HG03565 (cell line): ENCODE data around the gene PRPF39.
"Not testable (repeated sequence)": the region's sequence is repeated elsewhere in the genome, so short reads cannot be mapped to it uniquely, and the experiment has no call there.

Experiments used
- ATAC-seq: cut with Tn5 transposase; IDR thresholded peaks from one replicate; pipeline ENCODE4 v1.9.1; 2021; ENCODE audit warnings: mild to moderate bottlenecking, moderate library complexity; ENCODE audit not compliant: unreplicated experiment

Gene PRPF39

GRCh38 chr14:45135659-45136395 lies 51.9 kb downstream of the PRPF39 start, which contains the start of gene FANCM:
Gene FANCM (plus strand): TSS chr14:45135930. CDS start chr14:45136032, 102 bp downstream.
- peak; percentile 33 for ATAC-seq

- no peak for ATAC-seq
These were observed 52.5 kb downstream of the PRPF39 start for GRCh38 chr14:45136399-45136798.

GRCh38 chr14:45140661-45141187 lies 56.8 kb downstream of the PRPF39 start:
- ATAC-seq = no peak

GRCh38 chr14:45142083-45142482 lies 58.2 kb downstream of the PRPF39 start:
- not testable (repeated sequence) for ATAC-seq

GRCh38 chr14:45144658-45145057 lies 60.7 kb downstream of the PRPF39 start:
- peak; percentile 68 for ATAC-seq

- peak; percentile 48 for ATAC-seq
These were observed 61.3 kb downstream of the PRPF39 start for GRCh38 chr14:45145214-45145613.

GRCh38 chr14:45149602-45150001 lies 65.7 kb downstream of the PRPF39 start:
- ATAC-seq = no peak

- no peak for ATAC-seq
These were observed 66.5 kb downstream of the PRPF39 start for GRCh38 chr14:45150386-45150890.

GRCh38 chr14:45156067-45156466 lies 72.2 kb downstream of the PRPF39 start:
- ATAC-seq = peak; percentile 85
